SW480 (cell line): ENCODE results near the gene USPL1.
A peak's percentile ranks its signal among the peaks of the same experiment; 100 is the strongest.

ENCODE experiments used
- DNase-seq: peaks from one replicate; pipeline ENCODE4 v3.0.0-alpha.2; 2016; ENCODE audit warnings: low spot score

The USPL1 gene

DNA sequence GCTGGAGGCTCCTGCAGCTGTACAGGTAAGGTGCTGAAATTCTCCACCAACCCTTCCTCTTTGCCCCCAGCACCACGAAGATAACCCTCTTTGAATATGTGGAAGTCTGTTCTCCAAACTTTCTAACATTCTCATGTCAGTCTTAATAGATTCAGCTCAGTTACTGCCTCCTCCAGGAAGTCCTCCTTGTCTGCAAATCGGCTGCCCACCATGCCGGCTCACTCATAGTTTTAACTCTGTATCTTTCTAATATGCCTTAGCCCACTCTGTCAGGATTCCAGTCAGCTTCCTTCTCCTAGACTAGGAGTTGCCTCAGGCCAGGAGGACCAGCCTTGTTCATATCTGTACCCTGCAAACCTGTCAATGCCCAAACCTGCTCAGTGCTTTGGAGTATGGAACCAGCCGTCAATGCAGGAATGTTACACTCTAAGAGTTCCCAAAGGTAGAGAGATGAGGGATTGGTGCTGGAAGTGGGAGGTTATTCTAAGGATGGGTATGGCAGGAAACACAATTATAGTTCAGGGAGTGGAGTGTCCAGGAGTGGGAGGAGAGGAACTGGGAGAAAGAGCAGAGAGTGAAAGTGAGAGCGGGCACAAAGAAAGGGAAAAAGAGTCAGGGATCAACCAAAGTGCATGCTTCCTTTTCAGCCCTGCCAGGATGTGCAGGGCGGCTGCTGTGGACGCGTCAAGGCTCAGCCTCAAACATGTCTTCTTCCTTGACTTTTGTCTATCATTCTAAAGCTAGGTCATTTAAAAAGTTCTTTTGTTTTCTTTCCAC lies 79.6 kb downstream of the USPL1 start:
- no peak for DNase-seq

DNA sequence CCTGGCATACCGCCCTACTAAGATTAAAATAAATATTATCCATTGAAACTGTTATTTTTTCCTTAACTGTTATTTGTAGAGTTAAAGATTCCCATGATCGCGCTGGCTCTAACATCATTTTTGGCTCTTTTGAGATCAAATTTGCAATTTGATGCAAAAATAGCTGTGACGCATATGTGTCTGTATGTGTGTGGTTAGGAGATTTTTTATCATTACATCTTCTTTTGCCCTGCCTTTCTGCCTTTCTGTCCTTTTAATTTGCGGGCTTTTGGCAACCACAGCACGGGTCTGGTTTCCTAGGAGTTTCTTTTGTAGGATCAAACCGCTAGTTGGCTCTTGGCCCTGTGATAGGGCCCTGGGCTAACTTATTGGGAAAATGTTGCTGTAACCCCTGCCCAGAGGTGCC lies 80.3 kb downstream of the USPL1 start:
- no peak for DNase-seq

DNA sequence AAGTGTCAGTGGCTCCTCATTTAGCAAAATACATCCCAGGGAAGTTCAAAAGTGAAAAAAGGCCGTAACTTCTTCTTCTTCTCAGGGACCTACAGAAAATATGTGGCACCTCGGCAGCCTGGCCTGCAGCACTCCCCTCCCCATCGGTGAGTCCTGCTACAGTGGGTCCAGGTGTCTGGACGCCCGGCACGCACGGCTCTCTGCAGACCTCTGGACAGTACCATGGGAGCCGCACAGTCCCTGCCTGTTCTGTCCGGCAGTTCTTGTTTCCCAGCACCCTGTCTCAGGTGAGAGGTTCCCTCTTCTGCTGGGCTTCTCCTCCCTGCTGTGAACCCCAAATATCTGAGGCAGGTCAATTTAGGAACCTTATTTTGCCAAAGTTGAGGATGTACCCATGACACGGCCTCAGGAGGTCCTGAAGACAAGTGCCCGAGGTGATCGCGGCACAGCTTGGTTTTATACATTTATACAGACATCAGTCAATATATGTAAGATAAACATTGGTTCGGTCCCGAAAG lies 80.8 kb downstream of the USPL1 start:
- no peak for DNase-seq

GRCh38 chr13:30700364-30700763 lies 82.6 kb downstream of the USPL1 start:
- no peak for DNase-seq

DNA sequence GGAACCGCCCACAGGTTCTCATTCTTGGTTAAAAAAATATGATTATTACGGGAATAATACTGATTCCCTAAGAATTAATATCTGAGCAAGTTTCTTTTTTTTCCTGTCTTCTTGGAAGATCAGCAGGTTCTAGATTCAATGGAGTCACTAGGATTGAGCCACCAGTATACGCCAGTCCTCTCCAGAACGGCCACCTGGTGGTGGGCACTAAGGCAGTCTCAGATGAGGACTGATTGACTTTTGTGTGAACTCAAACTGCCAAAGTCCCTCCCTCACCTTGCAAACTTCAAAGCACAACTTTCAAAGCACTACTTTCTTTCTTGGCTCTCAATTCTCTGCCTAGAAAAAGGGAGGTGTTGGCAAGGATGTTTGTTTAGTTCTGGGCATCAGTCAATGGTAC lies 84.3 kb downstream of the USPL1 start:
- DNase-seq = no peak

- no peak for DNase-seq
Measured at GRCh38 chr13:30704596-30704995, 86.9 kb downstream of the USPL1 start.

DNA sequence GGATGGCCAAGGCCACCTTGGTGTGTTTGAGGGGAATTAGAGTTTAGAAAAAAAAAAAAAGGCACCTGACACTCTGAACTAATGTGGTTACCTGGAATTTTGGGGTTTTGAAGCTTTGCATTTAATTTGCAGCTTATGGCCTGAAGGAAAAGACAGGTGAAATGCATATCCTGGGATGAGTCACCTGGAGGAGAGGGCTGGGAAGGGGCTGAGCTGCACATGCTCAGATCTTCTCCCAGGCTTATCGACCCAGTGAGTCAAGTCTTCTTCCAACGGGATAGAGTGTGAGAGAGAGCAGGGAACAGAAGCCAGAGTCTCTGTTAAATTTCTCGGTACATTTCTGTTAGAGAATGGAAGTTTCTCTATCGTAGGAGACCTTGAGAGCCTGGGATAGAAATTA lies 88.0 kb downstream of the USPL1 start:
- DNase-seq = peak; percentile 87

- DNase-seq = no peak
Measured at GRCh38 chr13:30708541-30708940, 90.8 kb downstream of the USPL1 start.
